Calu3 (cell line): ENCODE measurements around the gene NDUFAB1. TPM values are rescaled to one million over a fixed set of nuclear protein-coding genes. Genes with fewer than 3 reads are reported as not detected.

Experiments
- BruUV-seq: library from RNA; stranded (reverse); fragments of 400-500 nt; replicated peaks from 2 replicates; lab custom pipeline; 2021; lab: Mats Ljungman, UMichigan
- CTCF ChIA-PET: fragments of 300-600 bp; sonication (Branson Sonifier 250); formaldehyde crosslinking; loops from one replicate; lab custom pipeline; 2022; ENCODE audit warnings: antibody characterized with exemption; lab: Charles Lee
- DNase-seq: peaks from one replicate; pipeline ENCODE4 v3.0.0; 2022
- H3K27ac Mint-ChIP-seq: one replicate; pipeline ENCODE4 v1.8.0; 2022; ENCODE audit warnings: mixed read lengths; ENCODE audit not compliant: unreplicated experiment
- H3K27me3 Mint-ChIP-seq: one replicate; pipeline ENCODE4 v1.8.0; 2022; ENCODE audit warnings: mixed read lengths; ENCODE audit not compliant: unreplicated experiment
- H3K36me3 Mint-ChIP-seq: one replicate; pipeline ENCODE4 v1.8.0; 2022; ENCODE audit warnings: mild to moderate bottlenecking, moderate library complexity, mixed read lengths; ENCODE audit not compliant: insufficient read depth, unreplicated experiment
- H3K4me1 Mint-ChIP-seq: one replicate; pipeline ENCODE4 v1.8.0; 2022; ENCODE audit warnings: mild to moderate bottlenecking, low read depth, mixed read lengths; ENCODE audit not compliant: unreplicated experiment
- H3K4me3 Mint-ChIP-seq: one replicate; pipeline ENCODE4 v1.8.0; 2022; ENCODE audit warnings: mild to moderate bottlenecking, low read depth, moderate library complexity, mixed read lengths; ENCODE audit not compliant: unreplicated experiment
- H3K9me3 Mint-ChIP-seq: one replicate; pipeline ENCODE4 v1.8.0; 2022; ENCODE audit warnings: low read depth, mixed read lengths; ENCODE audit not compliant: unreplicated experiment
- CTCF ChIP-seq: fragments of 200-600 bp; IDR thresholded peaks from one replicate; pipeline ENCODE4 v1.8.0; 2022; ENCODE audit warnings: antibody characterized with exemption; ENCODE audit not compliant: unreplicated experiment
- intact Hi-C: fragments of 100-400 bp; cut with micrococcal nuclease; formaldehyde crosslinking; loops from one replicate; pipeline ENCODE4 v1.10.0; 2022; ENCODE audit not compliant: unreplicated experiment
- total RNA-seq: library from RNA; stranded (reverse); gene quantifications from 2 replicates; pipeline ENCODE4 v1.2.3, GENCODE V29; 2022

The NDUFAB1 gene
- total RNA-seq, 1 experiment from 2014 or later = 143 TPM

GRCh38 chr16:23564575-23565363, 31.3 kb downstream of the NDUFAB1 start:
- Mint-ChIP-seq H3K27me3 (no peaks in the 10 kb centered on the region), H3K4me1 (no peaks in the 10 kb centered on the region), H3K4me3 (no peak overlapping the region), H3K36me3 (peaks cover 75% of the 10 kb centered on the region), H3K9me3 (no peaks in the 10 kb centered on the region), H3K27ac (no peak overlapping the region)
- no TSS peak for BruUV-seq
- intact Hi-C loops = no loop called here
- no peak for DNase-seq
- no peak for TF ChIP-seq CTCF
- CTCF ChIA-PET = no interaction called here

- Mint-ChIP-seq H3K4me1 (peaks cover 8% of the 10 kb centered on the region), H3K27ac (no peak overlapping the region), H3K36me3 (peaks cover 83% of the 10 kb centered on the region), H3K4me3 (no peak overlapping the region), H3K27me3 (no peaks in the 10 kb centered on the region), H3K9me3 (no peaks in the 10 kb centered on the region)
- CTCF ChIA-PET = no interaction called here
- intact Hi-C loops = no loop called here
- no peak for TF ChIP-seq CTCF
- no peak for DNase-seq
- no TSS peak for BruUV-seq
These were observed 32.9 kb downstream of the NDUFAB1 start for GRCh38 chr16:23563186-23563585.

- intact Hi-C loops = no loop called here
- DNase-seq = no peak
- no peaks in the 10 kb centered on the region for H3K9me3 Mint-ChIP-seq
- CTCF ChIA-PET = no interaction called here
- H3K4me1 Mint-ChIP-seq = peaks cover 8% of the 10 kb centered on the region
- peaks cover 85% of the 10 kb centered on the region for H3K36me3 Mint-ChIP-seq
- H3K27ac Mint-ChIP-seq = no peak overlapping the region
- BruUV-seq = no TSS peak
- no peaks in the 10 kb centered on the region for H3K27me3 Mint-ChIP-seq
- TF ChIP-seq CTCF = no peak
- H3K4me3 Mint-ChIP-seq = no peak overlapping the region
These were observed 33.6 kb downstream of the NDUFAB1 start for GRCh38 chr16:23562505-23562904.

- Mint-ChIP-seq H3K4me1 (peaks cover 8% of the 10 kb centered on the region), H3K27me3 (no peaks in the 10 kb centered on the region), H3K9me3 (no peaks in the 10 kb centered on the region), H3K27ac (no peak overlapping the region), H3K4me3 (no peak overlapping the region), H3K36me3 (peaks cover 85% of the 10 kb centered on the region)
- TF ChIP-seq CTCF = no peak
- BruUV-seq = no TSS peak
- intact Hi-C loops = no loop called here
- no peak for DNase-seq
- CTCF ChIA-PET = no interaction called here
These were observed 34.5 kb downstream of the NDUFAB1 start for GRCh38 chr16:23561586-23561985.
